ENCODE measurements around the gene PTPN1. TPM values are rescaled to one million over a fixed set of nuclear protein-coding genes. Genes with fewer than 3 reads are reported as not detected.

PTPN1 gene
- total and polyA plus RNA-seq, 4 donors = 51.4 to 80.4 (median 64.7) TPM

- H3K27me3 ChIP-seq (ENCODE audit: control insufficient read depth in 3 of 3, insufficient read depth in 3 of 3, low read length in 2 of 3) = no peaks in the 10 kb centered on the region
- H3K9me3 ChIP-seq (ENCODE audit: control insufficient read depth in 4 of 4, insufficient read depth in 3 of 4, low read length in 3 of 4) = no peaks in the 10 kb centered on the region
- whole genome bisulfite sequencing, 2 donors = 65 to 78% methylated on average over 5 of the region's 5 CpGs
- no peak overlapping the region for H3K4me3 ChIP-seq
- no peak overlapping the region for H3K27ac ChIP-seq (ENCODE audit: low read depth in 1 of 2, low read length in 1 of 2)
- peaks cover 0 to 4% (median 0%) of the 10 kb centered on the region in 5 donors for H3K4me1 ChIP-seq (ENCODE audit: control insufficient read depth in 5 of 5, insufficient read depth in 5 of 5, low read length in 5 of 5)
- H3K9ac ChIP-seq (ENCODE audit: insufficient read depth in 1 of 2, low read length in 2 of 2) = no peak overlapping the region
- ATAC-seq (ENCODE audit: insufficient read depth, low FRiP score) = no peak
- no peak for TF ChIP-seq CTCF (IDR thresholded peaks at IDR 0.05; ENCODE audit: control extremely low read depth, extremely low read depth)
- no peak for DNase-seq
- H3K36me3 ChIP-seq (ENCODE audit: control insufficient read depth in 4 of 4, insufficient read depth in 4 of 4, low read length in 4 of 4) = no peaks in the 10 kb centered on the region
Observed at GRCh38 chr20:50496773-50497385, 13.3 kb upstream of the PTPN1 start.

GRCh38 chr20:50498071-50498776 lies 12.0 kb upstream of the PTPN1 start:
- peak; percentile 29 for ATAC-seq (ENCODE audit: insufficient read depth, low FRiP score)

GRCh38 chr20:50499938-50500337 lies 10.2 kb upstream of the PTPN1 start:
- ATAC-seq (ENCODE audit: insufficient read depth, low FRiP score) (no peak), DNase-seq (no peak)
- Histone ChIP-seq H3K36me3 (ENCODE audit: control insufficient read depth in 4 of 4, insufficient read depth in 4 of 4, low read length in 4 of 4) (no peaks in the 10 kb centered on the region), H3K9me3 (ENCODE audit: control insufficient read depth in 4 of 4, insufficient read depth in 3 of 4, low read length in 3 of 4) (no peaks in the 10 kb centered on the region), H3K4me1 (ENCODE audit: control insufficient read depth in 5 of 5, insufficient read depth in 5 of 5, low read length in 5 of 5) (peaks cover 0 to 31% (median 7%) of the 10 kb centered on the region in 5 donors), H3K27ac (ENCODE audit: low read depth in 1 of 2, low read length in 1 of 2) (no peak overlapping the region), H3K9ac (ENCODE audit: insufficient read depth in 1 of 2, low read length in 2 of 2) (no peak overlapping the region), H3K27me3 (ENCODE audit: control insufficient read depth in 3 of 3, insufficient read depth in 3 of 3, low read length in 2 of 3) (no peaks in the 10 kb centered on the region), H3K4me3 (no peak overlapping the region)
- TF ChIP-seq CTCF (IDR thresholded peaks at IDR 0.05; ENCODE audit: control extremely low read depth, extremely low read depth) = no peak
- 96 to 100% methylated on average over 3 of the region's 3 CpGs for WGBS, 2 donors

More at GRCh38 chr20:50498071-50498776, 12.0 kb upstream of the PTPN1 start:
- peaks cover 0 to 14% (median 0%) of the 10 kb centered on the region in 5 donors for H3K4me1 ChIP-seq (ENCODE audit: control insufficient read depth in 5 of 5, insufficient read depth in 5 of 5, low read length in 5 of 5)
- H3K27me3 ChIP-seq (ENCODE audit: control insufficient read depth in 3 of 3, insufficient read depth in 3 of 3, low read length in 2 of 3) = no peaks in the 10 kb centered on the region
- no peak overlapping the region for H3K4me3 ChIP-seq
- 62 to 80% methylated on average over 5 of the region's 5 CpGs for WGBS, 2 donors
- no peaks in the 10 kb centered on the region for H3K9me3 ChIP-seq (ENCODE audit: control insufficient read depth in 4 of 4, insufficient read depth in 3 of 4, low read length in 3 of 4)
- no peak overlapping the region for H3K27ac ChIP-seq (ENCODE audit: low read depth in 1 of 2, low read length in 1 of 2)
- no peaks in the 10 kb centered on the region for H3K36me3 ChIP-seq (ENCODE audit: control insufficient read depth in 4 of 4, insufficient read depth in 4 of 4, low read length in 4 of 4)
- H3K9ac ChIP-seq (ENCODE audit: insufficient read depth in 1 of 2, low read length in 2 of 2) = no peak overlapping the region
- DNase-seq = no peak
- TF ChIP-seq CTCF (IDR thresholded peaks at IDR 0.05; ENCODE audit: control extremely low read depth, extremely low read depth) = no peak

Measured in lung (tissue), 12 donors.